ENCODE measurements around the gene CHAT. TPM values are rescaled to one million over a fixed set of nuclear protein-coding genes. Genes with fewer than 3 reads are reported as not detected.

The CHAT gene
- total RNA-seq, 1 experiment from 2014 or later = not detected

DNA sequence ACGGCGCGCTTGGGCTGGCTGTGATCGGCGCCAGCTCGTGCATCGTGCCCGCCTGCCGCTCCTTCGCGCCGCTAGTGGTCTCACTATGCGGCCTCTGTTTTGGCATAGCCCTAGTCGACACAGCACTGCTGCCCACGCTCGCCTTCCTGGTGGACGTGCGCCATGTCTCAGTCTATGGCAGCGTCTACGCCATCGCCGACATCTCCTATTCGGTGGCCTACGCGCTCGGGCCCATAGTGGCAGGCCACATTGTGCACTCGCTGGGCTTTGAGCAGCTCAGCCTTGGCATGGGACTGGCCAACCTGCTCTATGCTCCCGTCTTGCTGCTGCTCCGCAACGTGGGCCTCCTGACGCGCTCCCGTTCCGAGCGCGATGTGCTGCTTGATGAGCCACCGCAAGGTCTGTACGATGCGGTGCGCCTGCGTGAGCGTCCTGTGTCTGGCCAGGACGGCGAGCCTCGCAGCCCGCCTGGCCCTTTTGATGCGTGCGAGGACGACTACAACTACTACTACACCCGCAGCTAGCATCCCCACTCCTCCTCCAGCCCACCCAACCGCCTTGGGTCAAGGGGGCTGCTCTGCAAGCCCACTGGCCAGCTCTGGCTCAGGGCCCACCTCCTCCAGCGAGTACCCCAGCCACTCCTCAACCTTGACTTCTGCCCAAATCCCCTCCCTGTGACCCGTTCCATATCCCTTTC is 1.9 kb upstream of the CHAT start:
- WGBS (ENCODE audit: extremely low coverage, insufficient read length, low lambda C conversion rate) = no CpG with 5 or more reads among the region's 53 CpGs

More for the DNA sequence above, 1.9 kb upstream of the CHAT start:
- no peak overlapping the region for H2BK12ac ChIP-seq (ENCODE audit: insufficient read length, low read depth, low read length)
- H3K9me3 Mint-ChIP-seq = peaks cover 2 to 12% of the 10 kb centered on the region in 2 experiments; a peak in 3 of 5 replicates
- no peak overlapping the region for H3K27ac ChIP-seq (ENCODE audit: insufficient read length, low read depth, low read length)
- H3K9me3 ChIP-seq (ENCODE audit: control insufficient read depth, low read depth, low read length) = no peaks in the 10 kb centered on the region
- H3T11ph ChIP-seq (ENCODE audit: low read length) = no peak overlapping the region
- H3K23ac ChIP-seq (ENCODE audit: insufficient read length, low read depth, low read length) = no peak overlapping the region
- no peak overlapping the region for H4K8ac ChIP-seq (replicated peaks; ENCODE audit: insufficient read length, low read depth, low read length)
- H4K5ac ChIP-seq (ENCODE audit: insufficient read length, low read depth, low read length) = no peak overlapping the region
- peaks cover 83% of the 10 kb centered on the region for H3K27me3 ChIP-seq (ENCODE audit: insufficient read depth, low read length)
- H3K56ac ChIP-seq (ENCODE audit: insufficient read length, low read depth, low read length) = no peak overlapping the region
- peaks cover 2% of the 10 kb centered on the region for H4K20me1 ChIP-seq (ENCODE audit: control insufficient read depth, insufficient read depth, insufficient read length)
- no peak overlapping the region for H2AK5ac ChIP-seq (ENCODE audit: insufficient read length, low read length)
- no peak overlapping the region for H3K18ac ChIP-seq (ENCODE audit: insufficient read length, low read depth, low read length)
- H2BK120ac ChIP-seq (ENCODE audit: low read depth, low read length, poor library complexity, severe bottlenecking) = no peak overlapping the region
- H2BK15ac ChIP-seq (ENCODE audit: low read depth, low read length) = no peak overlapping the region
- H2BK20ac ChIP-seq (ENCODE audit: low read depth, low read length, poor library complexity, severe bottlenecking) = no peak overlapping the region
- peak overlapping the region in 1 of 2 experiments; percentile 75; a peak in 3 of 5 replicates for H3K4me3 Mint-ChIP-seq
- DNase-seq = peak; percentile 37
- H3K79me1 ChIP-seq (ENCODE audit: insufficient read depth, low read depth, low read length, poor library complexity, severe bottlenecking) = no peaks in the 10 kb centered on the region
- no peak overlapping the region for H2BK5ac ChIP-seq (ENCODE audit: insufficient read length, low read length)
- peaks cover 25% of the 10 kb centered on the region for H3K23me2 ChIP-seq (ENCODE audit: insufficient read length, low read depth, low read length, poor library complexity, severe bottlenecking)
- peak overlapping the region in 1 of 3 experiments; percentile 27; a peak in 1 of 7 replicates for H3K27ac Mint-ChIP-seq
- no peak overlapping the region for H3K9ac ChIP-seq (ENCODE audit: extremely low read depth, insufficient read length, low read length)
- no peaks in the 10 kb centered on the region; a peak in 1 of 7 replicates for H3K36me3 Mint-ChIP-seq (ENCODE audit: insufficient read depth in 1 of 3, low read depth in 3 of 3)
- H2AFZ ChIP-seq (ENCODE audit: low read length) = no peak overlapping the region
- H3K4me2 ChIP-seq (ENCODE audit: insufficient read depth, insufficient read length, low read length) = peak overlapping the region; percentile 34
- peaks cover 99% of the 10 kb centered on the region for H3K27me3 Mint-ChIP-seq (ENCODE audit: low read depth)
- no peak overlapping the region for H3K14ac ChIP-seq (ENCODE audit: insufficient read depth, low read length)
- no peaks in the 10 kb centered on the region for H3K79me2 ChIP-seq (ENCODE audit: insufficient read depth, low read length)
- no peak overlapping the region for H4K91ac ChIP-seq (ENCODE audit: insufficient read length, low read depth, low read length)
- peaks cover 32 to 52% of the 10 kb centered on the region in 2 experiments for H3K4me1 Mint-ChIP-seq
- no peak overlapping the region for H3K4ac ChIP-seq (ENCODE audit: low read depth, low read length)
- TF ChIP-seq, protein P1, sequence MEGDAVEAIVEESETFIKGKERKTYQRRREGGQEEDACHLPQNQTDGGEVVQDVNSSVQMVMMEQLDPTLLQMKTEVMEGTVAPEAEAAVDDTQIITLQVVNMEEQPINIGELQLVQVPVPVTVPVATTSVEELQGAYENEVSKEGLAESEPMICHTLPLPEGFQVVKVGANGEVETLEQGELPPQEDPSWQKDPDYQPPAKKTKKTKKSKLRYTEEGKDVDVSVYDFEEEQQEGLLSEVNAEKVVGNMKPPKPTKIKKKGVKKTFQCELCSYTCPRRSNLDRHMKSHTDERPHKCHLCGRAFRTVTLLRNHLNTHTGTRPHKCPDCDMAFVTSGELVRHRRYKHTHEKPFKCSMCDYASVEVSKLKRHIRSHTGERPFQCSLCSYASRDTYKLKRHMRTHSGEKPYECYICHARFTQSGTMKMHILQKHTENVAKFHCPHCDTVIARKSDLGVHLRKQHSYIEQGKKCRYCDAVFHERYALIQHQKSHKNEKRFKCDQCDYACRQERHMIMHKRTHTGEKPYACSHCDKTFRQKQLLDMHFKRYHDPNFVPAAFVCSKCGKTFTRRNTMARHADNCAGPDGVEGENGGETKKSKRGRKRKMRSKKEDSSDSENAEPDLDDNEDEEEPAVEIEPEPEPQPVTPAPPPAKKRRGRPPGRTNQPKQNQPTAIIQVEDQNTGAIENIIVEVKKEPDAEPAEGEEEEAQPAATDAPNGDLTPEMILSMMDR (conservative IDR thresholded peaks at IDR 0.05) = no peak
- H3K4me1 ChIP-seq (ENCODE audit: insufficient read depth, low read length) = no peaks in the 10 kb centered on the region; the same call in 1 of the 2 replicates
